SH-SY5Y (cell line): ENCODE data around the gene PLXDC2.

Experiments
- GATA2 ChIP-seq: IDR thresholded peaks from 2 replicates; pipeline ENCODE4 v1.6.1; 2011; ENCODE audit warnings: mild to moderate bottlenecking, low read depth, low read length
- GATA3 ChIP-seq: IDR thresholded peaks from 2 replicates; pipeline ENCODE4 v1.6.1; 2011; ENCODE audit warnings: low read depth, mild to moderate bottlenecking, low read length, moderate library complexity

Gene PLXDC2

GRCh38 chr10:19816411-19817230, at the start of gene PLXDC2:
Gene PLXDC2 (plus strand): TSS chr10:19816432.
- TF ChIP-seq GATA2 (no peak), GATA3 (no peak)

DNA sequence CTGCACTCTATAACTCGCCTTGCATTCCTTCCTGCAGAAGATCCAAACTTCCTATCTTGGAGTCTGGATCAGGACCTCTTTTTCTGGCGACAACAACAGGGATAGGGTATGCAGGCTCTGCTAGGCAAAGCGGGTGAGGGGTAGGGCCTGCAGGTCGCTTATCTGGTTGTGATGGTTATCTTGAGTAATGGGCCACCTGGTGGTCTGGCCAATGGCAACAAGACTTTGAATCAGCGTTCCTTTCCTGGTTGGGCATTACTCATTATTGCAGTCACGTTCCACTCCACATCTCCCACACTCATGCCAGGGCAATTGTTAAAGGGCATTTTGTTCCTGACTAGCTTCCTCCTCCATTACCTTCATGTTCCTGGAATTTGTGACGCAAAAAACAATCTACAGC, 48.4 kb upstream of the PLXDC2 start:
- peak; percentile 66 for TF ChIP-seq GATA3
- peak; percentile 90 for TF ChIP-seq GATA2

DNA sequence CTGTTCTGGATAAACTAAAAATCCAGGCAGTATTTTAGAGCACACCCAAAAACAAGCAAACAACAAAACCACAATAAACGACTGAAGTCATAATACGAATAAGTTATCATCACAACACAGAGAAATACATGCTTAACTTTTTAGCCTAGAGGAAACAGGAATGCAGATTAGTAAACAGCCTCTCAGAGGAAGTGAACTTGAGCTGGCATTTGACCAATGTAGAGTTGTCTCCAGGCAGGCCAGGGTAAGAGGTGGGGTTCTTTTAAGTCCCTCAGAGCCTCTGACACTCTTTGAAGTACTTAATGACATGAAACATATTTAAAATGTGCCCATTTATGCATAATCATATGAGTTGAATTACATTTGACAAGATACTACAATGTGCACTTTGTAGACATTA, 43.3 kb upstream of the PLXDC2 start:
- TF ChIP-seq GATA2 (no peak), GATA3 (no peak)

- TF ChIP-seq GATA3 (no peak), GATA2 (no peak)
These were observed 40.9 kb upstream of the PLXDC2 start for GRCh38 chr10:19775296-19775695.

DNA sequence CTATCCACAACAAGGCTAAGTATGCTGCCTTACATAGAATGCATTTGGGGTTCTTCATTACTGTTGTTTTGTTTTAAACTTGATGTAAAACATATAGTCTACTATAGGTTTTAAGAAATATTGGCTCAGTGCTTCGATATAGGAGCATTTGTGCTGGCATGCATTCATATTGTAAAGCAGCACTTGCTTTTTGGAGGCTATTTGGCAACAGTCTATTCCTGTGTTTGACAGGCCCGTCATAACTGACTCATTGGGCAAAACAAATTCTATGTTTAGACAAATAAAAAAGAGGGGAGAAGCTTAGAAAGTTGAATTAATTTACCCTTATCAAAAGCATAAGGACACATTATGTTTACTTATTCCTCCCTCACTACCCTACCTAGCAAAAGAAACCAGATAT, 38.4 kb upstream of the PLXDC2 start:
- TF ChIP-seq GATA3 = no peak
- TF ChIP-seq GATA2 = no peak

GRCh38 chr10:19778996-19779395, 37.2 kb upstream of the PLXDC2 start:
- TF ChIP-seq GATA2 = no peak
- no peak for TF ChIP-seq GATA3

GRCh38 chr10:19782430-19783089, 33.7 kb upstream of the PLXDC2 start:
- TF ChIP-seq GATA2 (no peak), GATA3 (no peak)

DNA sequence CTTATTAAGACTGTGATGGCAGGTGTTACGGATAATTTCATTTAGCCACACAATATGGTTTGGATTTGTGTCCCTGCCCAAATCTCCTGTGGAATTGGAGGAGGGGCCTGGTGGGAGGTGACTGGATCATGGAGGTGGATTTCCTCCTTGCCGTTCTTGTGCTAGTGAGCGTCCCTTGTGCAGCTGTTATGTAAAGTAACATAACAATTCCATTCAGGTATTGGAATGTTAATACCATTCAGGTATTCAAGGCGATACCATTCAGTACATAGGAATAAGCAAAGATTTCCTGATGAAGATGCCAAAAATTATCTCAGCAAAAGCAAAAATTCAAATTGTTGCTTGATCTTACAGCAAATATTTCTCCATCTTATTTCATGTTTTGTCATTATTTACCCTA, 32.5 kb upstream of the PLXDC2 start:
- no peak for TF ChIP-seq GATA3
- TF ChIP-seq GATA2 = no peak

- TF ChIP-seq GATA2 (no peak), GATA3 (no peak)
These were observed 30.9 kb upstream of the PLXDC2 start for GRCh38 chr10:19785366-19785765.

- TF ChIP-seq GATA2 = no peak
- no peak for TF ChIP-seq GATA3
These were observed 28.1 kb upstream of the PLXDC2 start for GRCh38 chr10:19788075-19788686.

- TF ChIP-seq GATA3 (no peak), GATA2 (no peak)
These were observed 27.3 kb upstream of the PLXDC2 start for GRCh38 chr10:19788902-19789301.

GRCh38 chr10:19789607-19790006, 26.6 kb upstream of the PLXDC2 start:
- TF ChIP-seq GATA3 (no peak), GATA2 (no peak)

DNA sequence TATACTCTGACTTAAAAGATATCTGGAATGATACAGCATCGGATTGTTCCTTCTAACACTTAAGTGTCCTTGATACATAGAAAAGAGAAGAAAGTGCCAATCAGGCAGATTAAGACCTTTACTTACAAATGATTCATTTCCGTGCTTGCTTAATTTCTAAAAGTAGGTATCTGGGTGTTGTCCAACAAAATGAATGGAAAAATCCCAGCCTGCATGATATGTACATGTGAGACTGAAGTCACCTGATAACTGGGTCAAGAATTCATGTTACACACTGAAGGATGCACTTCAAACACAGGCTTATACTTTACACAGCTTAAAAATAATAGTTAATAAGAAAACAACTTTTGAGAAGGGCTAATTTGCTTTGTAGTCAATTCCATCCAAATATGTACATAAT, 25.2 kb upstream of the PLXDC2 start:
- no peak for TF ChIP-seq GATA2

GRCh38 chr10:19795684-19796083, 20.5 kb upstream of the PLXDC2 start:
- TF ChIP-seq GATA2 = no peak
- no peak for TF ChIP-seq GATA3

- TF ChIP-seq GATA2 (no peak), GATA3 (no peak)
These were observed 16.1 kb upstream of the PLXDC2 start for GRCh38 chr10:19800161-19800560.

DNA sequence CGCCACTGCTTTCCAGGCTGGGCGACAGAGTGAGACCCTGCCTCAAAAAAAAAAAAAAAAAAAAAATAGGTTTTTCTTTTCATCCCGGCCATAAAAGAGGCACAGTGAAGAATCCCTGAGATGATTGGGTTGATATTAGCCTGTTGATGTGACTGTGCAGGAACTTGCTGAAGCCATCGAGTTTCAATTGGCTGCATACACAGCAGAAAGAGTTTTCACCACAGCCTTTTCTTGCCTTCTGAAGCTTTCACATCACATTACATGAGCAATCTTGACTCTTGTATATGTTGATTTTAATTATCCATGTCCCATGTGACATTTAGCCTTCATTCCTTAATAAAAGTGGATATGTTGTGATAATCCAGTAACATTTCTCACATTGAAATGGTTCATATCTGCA, 14.9 kb upstream of the PLXDC2 start:
- TF ChIP-seq GATA3 (no peak), GATA2 (no peak)
